GM18511 (cell line): ENCODE measurements around the gene MARCHF2.

ENCODE experiments used
- ATAC-seq: cut with Tn5 transposase; IDR thresholded peaks from one replicate; pipeline ENCODE4 v1.9.1; 2021; ENCODE audit warnings: mild to moderate bottlenecking, moderate library complexity; ENCODE audit not compliant: unreplicated experiment

MARCHF2 gene

GRCh38 chr19:8473648-8474476, 60.8 kb downstream of the MARCHF2 start:
- peak; percentile 69 for ATAC-seq

- ATAC-seq, result no peak
Observed at GRCh38 chr19:8475005-8475404, 61.9 kb downstream of the MARCHF2 start.

DNA sequence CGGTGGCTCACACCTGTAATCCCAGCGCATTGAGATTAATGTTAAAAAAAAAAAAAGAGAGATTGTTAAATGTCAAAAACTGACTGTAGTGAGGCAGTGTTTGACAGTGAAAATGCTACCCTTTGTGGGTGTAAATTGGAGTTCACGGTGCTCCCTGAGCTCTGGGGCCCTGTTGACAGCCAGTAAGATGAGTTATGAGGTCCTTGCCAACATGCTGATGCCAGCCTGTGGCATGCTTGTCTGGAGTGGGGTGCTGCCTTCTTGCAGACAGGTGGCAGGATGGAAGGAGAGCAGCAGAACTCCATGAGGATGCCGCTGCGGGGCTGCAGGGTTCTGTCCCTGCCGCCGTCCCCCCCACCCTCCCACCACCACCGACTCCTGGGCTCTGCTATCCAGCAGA, 63.4 kb downstream of the MARCHF2 start:
- no peak for ATAC-seq

DNA sequence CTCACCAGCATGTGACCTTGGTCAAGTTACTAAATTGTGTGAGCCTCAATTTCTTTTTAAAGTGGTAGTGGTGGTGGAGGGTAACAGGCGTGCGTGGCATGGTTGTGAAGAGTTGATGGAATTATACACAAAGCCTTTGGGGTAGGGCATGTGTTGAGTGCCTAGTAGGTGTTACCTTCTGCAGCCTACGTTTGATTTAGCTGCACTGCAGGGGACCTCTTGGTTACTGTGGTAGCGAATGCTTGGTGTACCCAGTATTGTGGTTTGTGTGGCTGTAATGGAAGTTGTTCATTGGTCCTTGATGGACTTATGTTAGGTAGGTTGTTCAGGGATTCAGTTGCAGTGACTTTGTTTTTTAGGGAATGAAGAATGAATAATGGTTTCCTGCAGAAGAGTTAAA, 64.8 kb downstream of the MARCHF2 start:
- ATAC-seq, result no peak

DNA sequence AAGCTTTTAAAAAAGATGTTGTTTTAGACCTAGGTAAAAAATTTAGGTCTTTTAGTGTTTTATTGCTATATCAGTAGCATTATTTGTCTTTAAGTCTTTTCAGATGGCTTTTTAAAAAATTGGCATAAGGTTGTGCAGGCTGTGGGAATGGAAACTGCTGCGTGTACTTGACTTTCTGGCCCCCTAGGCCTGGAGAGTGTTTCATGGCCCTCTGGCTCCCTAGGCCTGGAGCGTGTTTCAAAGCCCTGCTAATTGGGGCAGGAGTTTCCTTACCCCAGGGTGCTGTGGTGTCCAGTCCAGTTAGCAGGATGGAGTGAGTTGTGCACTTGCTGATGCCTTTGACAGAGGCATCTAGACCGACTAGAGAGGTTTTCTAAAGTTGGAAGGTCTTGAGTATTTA, 65.5 kb downstream of the MARCHF2 start:
- ATAC-seq, result no peak

DNA sequence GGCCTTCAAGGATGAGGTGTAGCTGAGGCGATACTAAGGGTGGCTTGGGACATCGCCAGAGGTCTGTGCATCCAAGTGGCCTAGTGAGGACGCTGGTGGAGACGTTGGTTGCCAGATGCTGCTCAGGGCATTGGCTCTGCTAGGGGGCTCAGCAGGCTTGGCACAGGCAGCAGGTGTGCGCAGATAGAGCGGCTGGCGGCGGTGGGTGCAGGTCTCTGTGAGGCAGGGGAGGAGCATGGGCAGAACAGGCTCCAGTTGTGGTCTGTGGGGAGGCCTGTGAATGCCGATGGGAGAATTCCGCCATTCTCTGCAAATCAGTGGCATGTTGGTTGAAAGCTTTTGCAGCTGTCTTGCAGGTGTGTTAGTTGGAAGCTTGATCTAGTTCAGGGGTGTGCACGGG, 68.1 kb downstream of the MARCHF2 start:
- ATAC-seq, result no peak

DNA sequence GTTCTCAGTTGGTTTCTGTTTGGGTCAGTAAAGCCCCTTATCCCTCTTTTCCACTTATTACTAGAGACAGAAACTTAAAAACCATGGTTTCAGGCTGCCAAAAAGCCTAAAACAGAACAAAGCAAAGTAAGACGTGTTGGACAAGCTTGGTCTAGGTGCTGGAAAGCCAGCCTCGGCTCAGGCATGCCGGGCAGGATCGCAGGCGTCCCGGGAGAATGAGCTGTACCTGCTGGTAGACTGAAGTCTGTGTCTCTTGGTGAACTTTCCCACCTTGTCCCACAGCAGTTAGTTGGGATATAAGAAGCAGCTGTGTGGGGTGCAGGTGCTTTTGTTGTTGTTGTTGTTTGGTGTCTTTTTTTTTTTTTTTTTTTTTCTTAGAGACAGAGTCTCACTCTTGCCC, 68.5 kb downstream of the MARCHF2 start:
- no peak for ATAC-seq

DNA sequence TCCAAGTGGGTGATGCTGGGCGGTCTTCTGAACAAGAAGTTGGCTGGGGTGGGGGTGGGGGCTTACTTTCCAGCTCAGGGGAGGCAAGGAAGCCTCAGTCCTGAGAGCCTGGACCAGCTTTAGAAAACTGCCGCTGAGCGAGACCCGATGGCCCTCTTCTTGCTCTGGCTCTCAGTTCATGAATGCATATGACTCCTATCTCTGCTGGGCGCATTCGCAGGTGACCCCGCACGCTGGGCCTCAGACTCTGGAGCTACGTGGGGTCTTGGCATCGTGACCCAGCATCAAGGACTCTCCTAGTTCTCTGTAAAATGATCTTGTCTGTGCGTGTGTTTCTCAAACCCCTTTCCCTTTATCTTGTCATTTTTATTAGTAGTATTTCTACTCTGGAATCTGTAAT, 69.6 kb downstream of the MARCHF2 start:
- ATAC-seq, result no peak

GRCh38 chr19:8483165-8483564, 70.1 kb downstream of the MARCHF2 start:
- ATAC-seq, result no peak

DNA sequence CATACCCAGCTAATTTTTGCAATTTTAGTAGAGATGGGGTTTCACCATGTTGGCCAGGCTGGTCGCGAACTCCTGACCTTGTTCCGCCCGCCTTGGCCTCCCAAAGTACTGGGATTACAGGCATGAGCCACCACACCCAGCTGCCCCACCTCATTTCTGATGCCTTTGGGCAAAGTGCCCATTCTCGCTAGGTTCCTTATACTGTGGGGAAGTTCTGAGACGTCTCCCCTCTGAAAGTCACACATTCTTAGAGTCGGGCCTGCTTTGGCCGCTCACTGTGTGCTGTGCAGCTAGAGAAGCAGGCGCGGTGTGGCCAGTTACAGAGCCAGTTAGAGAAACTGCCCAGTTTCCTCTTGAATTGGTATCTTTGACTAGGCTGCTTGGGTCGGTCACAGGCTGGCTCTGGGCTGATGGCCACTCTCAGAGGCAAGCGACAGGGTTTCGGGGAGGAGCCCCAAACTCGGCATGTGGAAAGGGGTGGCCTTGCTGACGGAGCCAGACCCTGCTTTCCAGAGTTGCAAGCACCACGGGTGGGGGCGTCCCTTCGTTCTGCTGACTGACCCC, 71.3 kb downstream of the MARCHF2 start:
- ATAC-seq, result no peak

DNA sequence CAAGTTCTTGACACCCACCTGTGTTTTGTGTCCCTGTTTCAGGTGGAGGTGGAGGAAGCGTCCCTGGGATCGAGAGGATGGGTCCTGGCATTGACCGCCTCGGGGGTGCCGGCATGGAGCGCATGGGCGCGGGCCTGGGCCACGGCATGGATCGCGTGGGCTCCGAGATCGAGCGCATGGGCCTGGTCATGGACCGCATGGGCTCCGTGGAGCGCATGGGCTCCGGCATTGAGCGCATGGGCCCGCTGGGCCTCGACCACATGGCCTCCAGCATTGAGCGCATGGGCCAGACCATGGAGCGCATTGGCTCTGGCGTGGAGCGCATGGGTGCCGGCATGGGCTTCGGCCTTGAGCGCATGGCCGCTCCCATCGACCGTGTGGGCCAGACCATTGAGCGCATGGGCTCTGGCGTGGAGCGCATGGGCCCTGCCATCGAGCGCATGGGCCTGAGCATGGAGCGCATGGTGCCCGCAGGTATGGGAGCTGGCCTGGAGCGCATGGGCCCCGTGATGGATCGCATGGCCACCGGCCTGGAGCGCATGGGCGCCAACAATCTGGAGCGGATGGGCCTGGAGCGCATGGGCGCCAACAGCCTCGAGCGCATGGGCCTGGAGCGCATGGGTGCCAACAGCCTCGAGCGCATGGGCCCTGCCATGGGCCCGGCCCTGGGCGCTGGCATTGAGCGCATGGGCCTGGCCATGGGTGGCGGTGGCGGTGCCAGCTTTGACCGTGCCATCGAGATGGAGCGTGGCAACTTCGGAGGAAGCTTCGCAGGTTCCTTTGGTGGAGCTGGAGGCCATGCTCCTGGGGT, 72.7 kb downstream of the MARCHF2 start:
- ATAC-seq, result no peak

GRCh38 chr19:8486661-8487136, 73.6 kb downstream of the MARCHF2 start:
- ATAC-seq, result no peak

- ATAC-seq, result peak; percentile 80
Observed at GRCh38 chr19:8487137-8487851, 74.2 kb downstream of the MARCHF2 start.

DNA sequence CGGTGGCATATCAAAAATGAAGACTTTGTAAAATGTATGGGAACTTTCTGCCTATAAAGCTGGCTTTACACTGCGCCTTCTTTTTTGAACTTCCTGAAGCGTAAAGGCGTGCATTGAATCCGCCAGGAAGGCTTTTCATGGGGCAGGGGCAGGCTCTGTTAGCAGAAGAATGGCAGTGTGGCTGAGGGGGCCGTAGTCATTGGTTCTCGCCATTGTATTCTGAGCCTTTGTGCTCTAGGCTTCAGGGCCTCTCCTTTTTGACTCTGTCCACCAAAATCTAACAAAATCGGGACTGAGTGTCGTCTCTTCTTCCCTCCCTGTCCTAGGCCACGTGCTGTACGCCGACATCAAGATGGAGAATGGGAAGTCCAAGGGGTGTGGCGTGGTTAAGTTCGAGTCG, 75.3 kb downstream of the MARCHF2 start:
- no peak for ATAC-seq
